Hepatocyte (in vitro differentiated cells): Measurements from ENCODE around the gene WNT1.

Source experiments
- CTCF ChIP-seq: fragments of 200-600 bp; sonication (generic); IDR thresholded peaks from 2 replicates; pipeline ENCODE4 v1.5.1; 2016; ENCODE audit warnings: antibody characterized with exemption, mild to moderate bottlenecking; ENCODE audit not compliant: poor library complexity
- EZH2 ChIP-seq: fragments of 200-600 bp; sonication (generic); IDR thresholded peaks from 2 replicates; pipeline ENCODE4 v1.6.1; 2016; ENCODE audit warnings: antibody characterized with exemption, mild to moderate bottlenecking, borderline replicate concordance

DNA sequence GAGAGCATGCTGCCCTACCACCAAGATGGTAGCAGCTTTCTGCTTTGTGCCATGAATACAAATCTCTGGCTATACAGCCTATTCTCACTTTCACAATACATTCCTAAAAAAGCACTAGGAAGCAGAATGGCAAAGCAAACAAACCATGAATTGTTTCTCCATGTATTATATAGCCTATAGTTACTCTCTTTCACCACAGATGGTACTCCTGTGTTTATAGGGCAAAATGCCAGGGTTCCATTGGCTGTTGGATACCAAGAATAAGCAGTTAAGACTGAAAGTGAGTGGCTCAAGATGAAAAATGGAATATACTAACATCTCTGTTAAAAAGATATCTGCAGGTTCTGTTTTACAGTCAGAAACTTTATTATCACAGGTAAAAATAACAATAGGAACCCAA lies 31.9 kb upstream of the WNT1 start:
- TF ChIP-seq CTCF: no peak
- no peak for TF ChIP-seq EZH2
